Measurements from ENCODE around the gene ARHGAP29. TPM values are rescaled to one million over a fixed set of nuclear protein-coding genes. Genes with fewer than 3 reads are reported as not detected.

ARHGAP29 gene
- total and polyA plus RNA-seq, 2 experiments from 2014 or later, result 114 to 152 TPM

GRCh38 chr1:94142022-94142421, 95.4 kb downstream of the ARHGAP29 start:
- 0 out of 2 replicates have a peak overlapping the region, but pooled peaks have one; percentile 7 for H2AFZ ChIP-seq
- H3K9me3 ChIP-seq (ENCODE audit: low read depth), result no peaks in the 10 kb centered on the region
- peak; percentile 74 for DNase-seq
- H3K27ac ChIP-seq, result 0 out of 2 replicates have a peak overlapping the region, but pooled peaks have one; percentile 16
- no peak overlapping the region for H3K9ac ChIP-seq
- no peaks in the 10 kb centered on the region for H3K79me2 ChIP-seq (ENCODE audit: insufficient read depth)
- TF ChIP-seq EZH2 (IDR thresholded peaks at IDR 0.05; ENCODE audit: insufficient read depth, poor library complexity, severe bottlenecking), result no peak
- TF ChIP-seq EZH2phosphoT487 (IDR thresholded peaks at IDR 0.05; ENCODE audit: insufficient read depth, low read depth), result no peak
- H3K4me1 ChIP-seq (ENCODE audit: insufficient read depth), result peaks cover 12% of the 10 kb centered on the region
- in situ Hi-C loops (cut with MboI), result no loop called here
- H3F3A ChIP-seq (ENCODE audit: insufficient read depth), result peaks cover 16% of the 10 kb centered on the region; the same call in 1 of the 2 replicates
- H3K9me2 ChIP-seq (ENCODE audit: insufficient read depth), result no peaks in the 10 kb centered on the region
- no peaks in the 10 kb centered on the region for H3K27me3 ChIP-seq (replicated peaks; ENCODE audit: insufficient read depth)
- no peak overlapping the region for H3K4me3 ChIP-seq
- WGBS, 2 experiments (ENCODE audit: low coverage in 1 of 2, low lambda C conversion rate in 2 of 2, missing lambda C conversion rate in 2 of 2), result 5 to 10% methylated on average over 1 of the region's 1 CpG
- no peaks in the 10 kb centered on the region for H4K20me1 ChIP-seq (ENCODE audit: insufficient read depth)
- no peaks in the 10 kb centered on the region for H3K36me3 ChIP-seq (ENCODE audit: low read depth)
- H3K4me2 ChIP-seq (ENCODE audit: unreplicated experiment), result peak overlapping the region; percentile 29

- DNase-seq, result no peak
- no peak overlapping the region for H3K27ac ChIP-seq
- in situ Hi-C loops (cut with MboI), result no loop called here
- 93 to 95% methylated on average over 5 of the region's 5 CpGs for WGBS, 2 experiments (ENCODE audit: low coverage in 1 of 2, low lambda C conversion rate in 2 of 2, missing lambda C conversion rate in 2 of 2)
- H3K36me3 ChIP-seq (ENCODE audit: low read depth), result no peaks in the 10 kb centered on the region
- no peaks in the 10 kb centered on the region for H3K27me3 ChIP-seq (replicated peaks; ENCODE audit: insufficient read depth)
- no peaks in the 10 kb centered on the region for H4K20me1 ChIP-seq (ENCODE audit: insufficient read depth)
- H3K79me2 ChIP-seq (ENCODE audit: insufficient read depth), result no peaks in the 10 kb centered on the region
- no peaks in the 10 kb centered on the region for H3K9me2 ChIP-seq (ENCODE audit: insufficient read depth)
- no peak overlapping the region for H3K9ac ChIP-seq
- H3K4me3 ChIP-seq, result no peak overlapping the region
- no peaks in the 10 kb centered on the region for H3F3A ChIP-seq (ENCODE audit: insufficient read depth)
- H2AFZ ChIP-seq, result no peak overlapping the region
- peaks cover 4% of the 10 kb centered on the region; the same call in 1 of the 2 replicates for H3K4me1 ChIP-seq (ENCODE audit: insufficient read depth)
- TF ChIP-seq EZH2 (IDR thresholded peaks at IDR 0.05; ENCODE audit: insufficient read depth, poor library complexity, severe bottlenecking) (no peak), EZH2phosphoT487 (IDR thresholded peaks at IDR 0.05; ENCODE audit: insufficient read depth, low read depth) (no peak)
- H3K4me2 ChIP-seq (ENCODE audit: unreplicated experiment), result no peak overlapping the region
- no peaks in the 10 kb centered on the region for H3K9me3 ChIP-seq (ENCODE audit: low read depth)
Observed at GRCh38 chr1:94132111-94132510, 105.3 kb downstream of the ARHGAP29 start.

GRCh38 chr1:94130851-94131595, 106.4 kb downstream of the ARHGAP29 start:
- no peak overlapping the region for H3K9ac ChIP-seq
- H2AFZ ChIP-seq, result no peak overlapping the region
- no peaks in the 10 kb centered on the region for H4K20me1 ChIP-seq (ENCODE audit: insufficient read depth)
- no peaks in the 10 kb centered on the region for H3K9me2 ChIP-seq (ENCODE audit: insufficient read depth)
- no peaks in the 10 kb centered on the region for H3K27me3 ChIP-seq (replicated peaks; ENCODE audit: insufficient read depth)
- H3K79me2 ChIP-seq (ENCODE audit: insufficient read depth), result no peaks in the 10 kb centered on the region
- in situ Hi-C loops (cut with MboI), result no loop called here
- TF ChIP-seq EZH2phosphoT487 (IDR thresholded peaks at IDR 0.05; ENCODE audit: insufficient read depth, low read depth) (no peak), EZH2 (IDR thresholded peaks at IDR 0.05; ENCODE audit: insufficient read depth, poor library complexity, severe bottlenecking) (no peak)
- no peak overlapping the region for H3K27ac ChIP-seq
- H3K4me3 ChIP-seq, result no peak overlapping the region
- no peaks in the 10 kb centered on the region for H3F3A ChIP-seq (ENCODE audit: insufficient read depth)
- H3K36me3 ChIP-seq (ENCODE audit: low read depth), result no peaks in the 10 kb centered on the region
- 82% methylated on average over 8 of the region's 8 CpGs for WGBS, 2 experiments (ENCODE audit: low coverage in 1 of 2, low lambda C conversion rate in 2 of 2, missing lambda C conversion rate in 2 of 2)
- no peaks in the 10 kb centered on the region for H3K9me3 ChIP-seq (ENCODE audit: low read depth)
- DNase-seq, result peak; percentile 32
- H3K4me1 ChIP-seq (ENCODE audit: insufficient read depth), result peaks cover 11% of the 10 kb centered on the region; the same call in 1 of the 2 replicates
- H3K4me2 ChIP-seq (ENCODE audit: unreplicated experiment), result no peak overlapping the region

GRCh38 chr1:94126651-94127050, 110.7 kb downstream of the ARHGAP29 start:
- TF ChIP-seq EZH2phosphoT487 (IDR thresholded peaks at IDR 0.05; ENCODE audit: insufficient read depth, low read depth), result no peak
- no peak for TF ChIP-seq EZH2 (IDR thresholded peaks at IDR 0.05; ENCODE audit: insufficient read depth, poor library complexity, severe bottlenecking)
- in situ Hi-C loops (cut with MboI), result no loop called here
- Histone ChIP-seq H3F3A (ENCODE audit: insufficient read depth) (no peaks in the 10 kb centered on the region), H3K36me3 (ENCODE audit: low read depth) (no peaks in the 10 kb centered on the region), H2AFZ (no peak overlapping the region), H3K9me3 (ENCODE audit: low read depth) (no peaks in the 10 kb centered on the region), H3K4me1 (ENCODE audit: insufficient read depth) (peaks cover 11% of the 10 kb centered on the region; the same call in 1 of the 2 replicates), H3K9me2 (ENCODE audit: insufficient read depth) (no peaks in the 10 kb centered on the region), H3K27ac (no peak overlapping the region), H3K4me3 (no peak overlapping the region), H3K4me2 (ENCODE audit: unreplicated experiment) (no peak overlapping the region), H3K27me3 (replicated peaks; ENCODE audit: insufficient read depth) (no peaks in the 10 kb centered on the region), H3K9ac (no peak overlapping the region), H4K20me1 (ENCODE audit: insufficient read depth) (no peaks in the 10 kb centered on the region), H3K79me2 (ENCODE audit: insufficient read depth) (no peaks in the 10 kb centered on the region)
- peak; percentile 20 for DNase-seq
- 32 to 34% methylated on average over 3 of the region's 3 CpGs for WGBS, 2 experiments (ENCODE audit: low coverage in 1 of 2, low lambda C conversion rate in 2 of 2, missing lambda C conversion rate in 2 of 2)
